HL-60 (cell line): ENCODE measurements around the gene SUMF1.

Experiments used
- GABPA ChIP-seq: IDR thresholded peaks from 2 replicates; pipeline ENCODE4 v1.6.1; 2012; ENCODE audit warnings: low read depth
- POLR2AphosphoS5 ChIP-seq: IDR thresholded peaks from 2 replicates; pipeline ENCODE4 v1.6.1; 2012; ENCODE audit warnings: low read depth
- SPI1 ChIP-seq: IDR thresholded peaks from 2 replicates; pipeline ENCODE4 v1.6.1; 2012; ENCODE audit warnings: low read depth, mild to moderate bottlenecking, borderline replicate concordance
- TF ChIP-seq, protein P1 (sequence below): IDR thresholded peaks from one replicate; pipeline ENCODE4 v1.5.1; 2011; ENCODE audit warnings: low read length, control low read depth, inconsistent platforms; ENCODE audit not compliant: insufficient read depth
- TF ChIP-seq, protein P2 (sequence below): IDR thresholded peaks from 2 replicates; pipeline ENCODE4 v1.6.1; 2012; ENCODE audit warnings: low read depth; ENCODE audit not compliant: insufficient replicate concordance

DNA sequence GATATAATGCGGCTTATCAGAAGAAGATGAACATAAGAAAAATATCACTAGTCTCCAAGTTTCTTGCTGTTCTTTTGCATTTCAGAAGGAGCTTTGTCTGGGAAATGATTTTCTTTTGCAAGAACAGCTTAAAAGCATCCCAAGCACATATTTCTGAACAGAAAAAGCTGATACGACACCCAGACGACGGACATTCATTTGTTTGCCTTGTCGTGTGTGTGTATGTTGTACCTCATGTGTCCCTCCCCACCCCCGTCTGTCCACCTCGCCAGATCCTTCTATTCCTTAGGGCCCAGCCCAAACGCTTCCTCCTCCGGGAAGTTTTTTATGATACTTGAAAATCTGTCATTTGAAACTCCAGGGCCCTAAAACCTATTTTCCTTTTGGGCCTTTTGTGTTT is 34.9 kb upstream of the SUMF1 start:
- TF ChIP-seq, protein P1, sequence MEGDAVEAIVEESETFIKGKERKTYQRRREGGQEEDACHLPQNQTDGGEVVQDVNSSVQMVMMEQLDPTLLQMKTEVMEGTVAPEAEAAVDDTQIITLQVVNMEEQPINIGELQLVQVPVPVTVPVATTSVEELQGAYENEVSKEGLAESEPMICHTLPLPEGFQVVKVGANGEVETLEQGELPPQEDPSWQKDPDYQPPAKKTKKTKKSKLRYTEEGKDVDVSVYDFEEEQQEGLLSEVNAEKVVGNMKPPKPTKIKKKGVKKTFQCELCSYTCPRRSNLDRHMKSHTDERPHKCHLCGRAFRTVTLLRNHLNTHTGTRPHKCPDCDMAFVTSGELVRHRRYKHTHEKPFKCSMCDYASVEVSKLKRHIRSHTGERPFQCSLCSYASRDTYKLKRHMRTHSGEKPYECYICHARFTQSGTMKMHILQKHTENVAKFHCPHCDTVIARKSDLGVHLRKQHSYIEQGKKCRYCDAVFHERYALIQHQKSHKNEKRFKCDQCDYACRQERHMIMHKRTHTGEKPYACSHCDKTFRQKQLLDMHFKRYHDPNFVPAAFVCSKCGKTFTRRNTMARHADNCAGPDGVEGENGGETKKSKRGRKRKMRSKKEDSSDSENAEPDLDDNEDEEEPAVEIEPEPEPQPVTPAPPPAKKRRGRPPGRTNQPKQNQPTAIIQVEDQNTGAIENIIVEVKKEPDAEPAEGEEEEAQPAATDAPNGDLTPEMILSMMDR, result no peak
- no peak for TF ChIP-seq POLR2AphosphoS5
- no peak for TF ChIP-seq GABPA
- TF ChIP-seq, protein P2, sequence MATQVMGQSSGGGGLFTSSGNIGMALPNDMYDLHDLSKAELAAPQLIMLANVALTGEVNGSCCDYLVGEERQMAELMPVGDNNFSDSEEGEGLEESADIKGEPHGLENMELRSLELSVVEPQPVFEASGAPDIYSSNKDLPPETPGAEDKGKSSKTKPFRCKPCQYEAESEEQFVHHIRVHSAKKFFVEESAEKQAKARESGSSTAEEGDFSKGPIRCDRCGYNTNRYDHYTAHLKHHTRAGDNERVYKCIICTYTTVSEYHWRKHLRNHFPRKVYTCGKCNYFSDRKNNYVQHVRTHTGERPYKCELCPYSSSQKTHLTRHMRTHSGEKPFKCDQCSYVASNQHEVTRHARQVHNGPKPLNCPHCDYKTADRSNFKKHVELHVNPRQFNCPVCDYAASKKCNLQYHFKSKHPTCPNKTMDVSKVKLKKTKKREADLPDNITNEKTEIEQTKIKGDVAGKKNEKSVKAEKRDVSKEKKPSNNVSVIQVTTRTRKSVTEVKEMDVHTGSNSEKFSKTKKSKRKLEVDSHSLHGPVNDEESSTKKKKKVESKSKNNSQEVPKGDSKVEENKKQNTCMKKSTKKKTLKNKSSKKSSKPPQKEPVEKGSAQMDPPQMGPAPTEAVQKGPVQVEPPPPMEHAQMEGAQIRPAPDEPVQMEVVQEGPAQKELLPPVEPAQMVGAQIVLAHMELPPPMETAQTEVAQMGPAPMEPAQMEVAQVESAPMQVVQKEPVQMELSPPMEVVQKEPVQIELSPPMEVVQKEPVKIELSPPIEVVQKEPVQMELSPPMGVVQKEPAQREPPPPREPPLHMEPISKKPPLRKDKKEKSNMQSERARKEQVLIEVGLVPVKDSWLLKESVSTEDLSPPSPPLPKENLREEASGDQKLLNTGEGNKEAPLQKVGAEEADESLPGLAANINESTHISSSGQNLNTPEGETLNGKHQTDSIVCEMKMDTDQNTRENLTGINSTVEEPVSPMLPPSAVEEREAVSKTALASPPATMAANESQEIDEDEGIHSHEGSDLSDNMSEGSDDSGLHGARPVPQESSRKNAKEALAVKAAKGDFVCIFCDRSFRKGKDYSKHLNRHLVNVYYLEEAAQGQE, result no peak
- TF ChIP-seq SPI1, result no peak
